HEK293 (cell line): ENCODE measurements around the gene DOCK9.
"Not testable (repeated sequence)": the region's sequence is repeated elsewhere in the genome, so short reads cannot be mapped to it uniquely, and the experiment has no call there.

Source experiments
- RBAK ChIP-seq: fragments of 450-650 bp; formaldehyde crosslinking; IDR thresholded peaks from 2 replicates; pipeline ENCODE4 v1.5.1; 2016; ENCODE audit warnings: missing biosample characterization, missing genetic modification characterization
- ZBTB1 ChIP-seq: fragments of 450-650 bp; formaldehyde crosslinking; IDR thresholded peaks from 2 replicates; pipeline ENCODE4 v1.5.1; 2016; ENCODE audit warnings: missing biosample characterization, missing genetic modification characterization
- ZNF791 ChIP-seq: fragments of 450-650 bp; formaldehyde crosslinking; IDR thresholded peaks from 2 replicates; pipeline ENCODE4 v1.5.1; 2016; ENCODE audit warnings: missing biosample characterization, missing genetic modification characterization
- TF ChIP-seq, protein P1 (sequence below): fragments of 450-650 bp; formaldehyde crosslinking; IDR thresholded peaks from 2 replicates; pipeline ENCODE4 v1.5.1; 2017; ENCODE audit warnings: missing biosample characterization, missing genetic modification characterization
- TF ChIP-seq, protein P2 (sequence below): fragments of 450-650 bp; formaldehyde crosslinking; IDR thresholded peaks from 2 replicates; pipeline ENCODE4 v1.5.1; 2016; ENCODE audit warnings: missing biosample characterization, missing genetic modification characterization
- TF ChIP-seq, protein P3 (sequence below): sonication (generic); formaldehyde crosslinking; IDR thresholded peaks from 2 replicates; pipeline ENCODE4 v1.8.1; 2022; ENCODE audit warnings: mild to moderate bottlenecking, moderate library complexity, missing genetic modification reagents

DNA sequence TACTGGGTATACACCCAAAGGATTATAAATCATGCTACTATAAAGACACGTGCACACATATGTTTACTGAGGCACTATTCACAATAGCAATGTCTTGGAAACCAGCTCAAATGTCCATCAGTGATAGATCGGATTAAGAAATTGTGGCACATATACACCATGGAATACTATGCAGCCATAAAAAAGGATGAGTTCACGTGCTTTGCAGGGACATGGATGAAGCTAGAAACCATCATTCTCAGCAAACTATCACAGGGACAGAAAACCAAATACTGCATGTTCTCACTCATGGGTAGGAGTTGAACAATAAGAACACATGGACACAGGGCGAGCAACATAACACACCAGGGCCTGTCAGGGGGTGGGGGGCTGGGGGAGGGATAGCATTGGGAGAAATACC is 223.4 kb downstream of the DOCK9 start:
- not testable (repeated sequence) for TF ChIP-seq ZNF791, ZBTB1, RBAK (tag by site-specific recombination)
- TF ChIP-seq, protein P1, sequence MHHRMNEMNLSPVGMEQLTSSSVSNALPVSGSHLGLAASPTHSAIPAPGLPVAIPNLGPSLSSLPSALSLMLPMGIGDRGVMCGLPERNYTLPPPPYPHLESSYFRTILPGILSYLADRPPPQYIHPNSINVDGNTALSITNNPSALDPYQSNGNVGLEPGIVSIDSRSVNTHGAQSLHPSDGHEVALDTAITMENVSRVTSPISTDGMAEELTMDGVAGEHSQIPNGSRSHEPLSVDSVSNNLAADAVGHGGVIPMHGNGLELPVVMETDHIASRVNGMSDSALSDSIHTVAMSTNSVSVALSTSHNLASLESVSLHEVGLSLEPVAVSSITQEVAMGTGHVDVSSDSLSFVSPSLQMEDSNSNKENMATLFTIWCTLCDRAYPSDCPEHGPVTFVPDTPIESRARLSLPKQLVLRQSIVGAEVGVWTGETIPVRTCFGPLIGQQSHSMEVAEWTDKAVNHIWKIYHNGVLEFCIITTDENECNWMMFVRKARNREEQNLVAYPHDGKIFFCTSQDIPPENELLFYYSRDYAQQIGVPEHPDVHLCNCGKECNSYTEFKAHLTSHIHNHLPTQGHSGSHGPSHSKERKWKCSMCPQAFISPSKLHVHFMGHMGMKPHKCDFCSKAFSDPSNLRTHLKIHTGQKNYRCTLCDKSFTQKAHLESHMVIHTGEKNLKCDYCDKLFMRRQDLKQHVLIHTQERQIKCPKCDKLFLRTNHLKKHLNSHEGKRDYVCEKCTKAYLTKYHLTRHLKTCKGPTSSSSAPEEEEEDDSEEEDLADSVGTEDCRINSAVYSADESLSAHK (tag by site-specific recombination): not testable (repeated sequence)
- TF ChIP-seq, protein P2, sequence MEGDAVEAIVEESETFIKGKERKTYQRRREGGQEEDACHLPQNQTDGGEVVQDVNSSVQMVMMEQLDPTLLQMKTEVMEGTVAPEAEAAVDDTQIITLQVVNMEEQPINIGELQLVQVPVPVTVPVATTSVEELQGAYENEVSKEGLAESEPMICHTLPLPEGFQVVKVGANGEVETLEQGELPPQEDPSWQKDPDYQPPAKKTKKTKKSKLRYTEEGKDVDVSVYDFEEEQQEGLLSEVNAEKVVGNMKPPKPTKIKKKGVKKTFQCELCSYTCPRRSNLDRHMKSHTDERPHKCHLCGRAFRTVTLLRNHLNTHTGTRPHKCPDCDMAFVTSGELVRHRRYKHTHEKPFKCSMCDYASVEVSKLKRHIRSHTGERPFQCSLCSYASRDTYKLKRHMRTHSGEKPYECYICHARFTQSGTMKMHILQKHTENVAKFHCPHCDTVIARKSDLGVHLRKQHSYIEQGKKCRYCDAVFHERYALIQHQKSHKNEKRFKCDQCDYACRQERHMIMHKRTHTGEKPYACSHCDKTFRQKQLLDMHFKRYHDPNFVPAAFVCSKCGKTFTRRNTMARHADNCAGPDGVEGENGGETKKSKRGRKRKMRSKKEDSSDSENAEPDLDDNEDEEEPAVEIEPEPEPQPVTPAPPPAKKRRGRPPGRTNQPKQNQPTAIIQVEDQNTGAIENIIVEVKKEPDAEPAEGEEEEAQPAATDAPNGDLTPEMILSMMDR (tag by site-specific recombination): not testable (repeated sequence)
- TF ChIP-seq, protein P3, sequence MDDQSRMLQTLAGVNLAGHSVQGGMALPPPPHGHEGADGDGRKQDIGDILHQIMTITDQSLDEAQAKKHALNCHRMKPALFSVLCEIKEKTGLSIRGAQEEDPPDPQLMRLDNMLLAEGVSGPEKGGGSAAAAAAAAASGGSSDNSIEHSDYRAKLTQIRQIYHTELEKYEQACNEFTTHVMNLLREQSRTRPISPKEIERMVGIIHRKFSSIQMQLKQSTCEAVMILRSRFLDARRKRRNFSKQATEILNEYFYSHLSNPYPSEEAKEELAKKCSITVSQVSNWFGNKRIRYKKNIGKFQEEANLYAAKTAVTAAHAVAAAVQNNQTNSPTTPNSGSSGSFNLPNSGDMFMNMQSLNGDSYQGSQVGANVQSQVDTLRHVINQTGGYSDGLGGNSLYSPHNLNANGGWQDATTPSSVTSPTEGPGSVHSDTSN (CRISPR knock-in tag): not testable (repeated sequence)
